ENCODE results near the gene ATIC.
"Not testable (repeated sequence)": the region's sequence is repeated elsewhere in the genome, so short reads cannot be mapped to it uniquely, and the experiment has no call there.

Gene ATIC

GRCh38 chr2:215316336-215316735 lies 4.5 kb downstream of the ATIC start:
- no peak for DNase-seq

GRCh38 chr2:215319500-215319899 lies 7.6 kb downstream of the ATIC start:
- DNase-seq, result no peak

- DNase-seq, result no peak
These were observed 8.2 kb downstream of the ATIC start for GRCh38 chr2:215320102-215320501.

GRCh38 chr2:215320679-215321078 lies 8.8 kb downstream of the ATIC start:
- DNase-seq, result no peak

- DNase-seq, result no peak
These were observed 13.0 kb downstream of the ATIC start for GRCh38 chr2:215324811-215325210.

- no peak for DNase-seq
These were observed 16.2 kb downstream of the ATIC start for GRCh38 chr2:215328066-215328465.

- no peak for DNase-seq
These were observed 21.2 kb downstream of the ATIC start for GRCh38 chr2:215332872-215333595.

- DNase-seq, result no peak
These were observed 27.2 kb downstream of the ATIC start for GRCh38 chr2:215338883-215339679.

GRCh38 chr2:215347878-215348277 lies 36.0 kb downstream of the ATIC start:
- DNase-seq, result no peak

GRCh38 chr2:215352602-215353001 lies 40.7 kb downstream of the ATIC start:
- no peak for DNase-seq

- no peak for DNase-seq
These were observed 43.2 kb downstream of the ATIC start for GRCh38 chr2:215354771-215355695.

- DNase-seq, result no peak
These were observed 43.9 kb downstream of the ATIC start for GRCh38 chr2:215355801-215356200.

GRCh38 chr2:215356334-215356947 lies 44.6 kb downstream of the ATIC start:
- no peak for DNase-seq

- DNase-seq, result no peak
These were observed 45.1 kb downstream of the ATIC start for GRCh38 chr2:215356948-215357461.

GRCh38 chr2:215357660-215358059 lies 45.8 kb downstream of the ATIC start:
- DNase-seq, result no peak

GRCh38 chr2:215358312-215358845 lies 46.5 kb downstream of the ATIC start:
- DNase-seq, result no peak

- DNase-seq, result no peak
These were observed 47.2 kb downstream of the ATIC start for GRCh38 chr2:215358891-215359575.

- no peak for DNase-seq
These were observed 47.7 kb downstream of the ATIC start for GRCh38 chr2:215359576-215359922.

- DNase-seq, result not testable (repeated sequence)
These were observed 48.2 kb downstream of the ATIC start for GRCh38 chr2:215360059-215360458.

- no peak for DNase-seq
These were observed 48.7 kb downstream of the ATIC start for GRCh38 chr2:215360596-215360995.

GRCh38 chr2:215361211-215361875 lies 49.5 kb downstream of the ATIC start:
- no peak for DNase-seq
